ENCODE results near the gene NOX3. TPM values are rescaled to one million over a fixed set of nuclear protein-coding genes. Genes with fewer than 3 reads are reported as not detected.

The NOX3 gene
- polyA plus RNA-seq, 1 donor, result not detected

- no peak for DNase-seq
These were observed 21.5 kb downstream of the NOX3 start for GRCh38 chr6:155434096-155434495.

GRCh38 chr6:155432293-155432692 lies 23.3 kb downstream of the NOX3 start:
- DNase-seq, result no peak

- no peak for DNase-seq
These were observed 26.2 kb downstream of the NOX3 start for GRCh38 chr6:155429321-155429893.

- DNase-seq, result no peak
These were observed 29.2 kb downstream of the NOX3 start for GRCh38 chr6:155426408-155426945.

GRCh38 chr6:155424181-155424580 lies 31.5 kb downstream of the NOX3 start:
- DNase-seq, result no peak

- no peak for DNase-seq
These were observed 33.0 kb downstream of the NOX3 start for GRCh38 chr6:155422635-155423034.

- DNase-seq, result no peak
These were observed 35.1 kb downstream of the NOX3 start for GRCh38 chr6:155420492-155420891.

GRCh38 chr6:155419161-155419560 lies 36.5 kb downstream of the NOX3 start:
- DNase-seq, result no peak

- peak; percentile 26 for DNase-seq
These were observed 37.5 kb downstream of the NOX3 start for GRCh38 chr6:155418017-155418761.

GRCh38 chr6:155417454-155417853 lies 38.2 kb downstream of the NOX3 start:
- no peak for DNase-seq

GRCh38 chr6:155415953-155416352 lies 39.7 kb downstream of the NOX3 start:
- DNase-seq, result no peak

- DNase-seq, result no peak
These were observed 41.6 kb downstream of the NOX3 start for GRCh38 chr6:155414049-155414448.

- DNase-seq, result no peak
These were observed 43.3 kb downstream of the NOX3 start for GRCh38 chr6:155412335-155412734.

GRCh38 chr6:155411154-155412052 lies 44.2 kb downstream of the NOX3 start:
- no peak for DNase-seq

GRCh38 chr6:155409391-155409790 lies 46.2 kb downstream of the NOX3 start:
- no peak for DNase-seq

- DNase-seq, result no peak
These were observed 46.7 kb downstream of the NOX3 start for GRCh38 chr6:155408981-155409380.

GRCh38 chr6:155408231-155408630 lies 47.4 kb downstream of the NOX3 start:
- DNase-seq, result no peak

GRCh38 chr6:155406801-155407200 lies 48.8 kb downstream of the NOX3 start:
- DNase-seq, result no peak

- no peak for DNase-seq
These were observed 50.7 kb downstream of the NOX3 start for GRCh38 chr6:155404937-155405336.

- no peak for DNase-seq
These were observed 52.9 kb downstream of the NOX3 start for GRCh38 chr6:155402656-155403304.

- no peak for DNase-seq
These were observed 55.0 kb downstream of the NOX3 start for GRCh38 chr6:155400654-155400965.

- no peak for DNase-seq
These were observed 55.6 kb downstream of the NOX3 start for GRCh38 chr6:155399745-155400653.
